GM06990 (cell line): Measurements from ENCODE around the gene HCFC1.
A peak's percentile ranks its signal among the peaks of the same experiment; 100 is the strongest.

Experiments
- DNase-seq: peaks from one replicate; pipeline ENCODE4 v3.0.0-alpha.2; 2011; ENCODE audit not compliant: insufficient read length; ENCODE audit errors: extremely low read depth
- H3K27me3 ChIP-seq: replicated peaks from 2 replicates; pipeline ENCODE4 v1.6.0; 2011; ENCODE audit warnings: low read length; ENCODE audit not compliant: control insufficient read depth, insufficient read depth
- H3K36me3 ChIP-seq: 2 replicates; pipeline ENCODE4 v1.5.1; 2011; ENCODE audit warnings: low read length; ENCODE audit not compliant: control insufficient read depth, insufficient read depth
- H3K4me3 ChIP-seq: replicated peaks from 2 replicates; pipeline ENCODE4 v1.5.1; 2011; ENCODE audit warnings: low read depth, mild to moderate bottlenecking, control low read depth, low read length
- CTCF ChIP-seq: IDR thresholded peaks from 2 replicates; pipeline ENCODE4 v1.5.1; 2011; ENCODE audit warnings: low read length, control low read depth, mild to moderate bottlenecking, inconsistent platforms; ENCODE audit not compliant: insufficient read depth, poor library complexity, severe bottlenecking

The HCFC1 gene

DNA sequence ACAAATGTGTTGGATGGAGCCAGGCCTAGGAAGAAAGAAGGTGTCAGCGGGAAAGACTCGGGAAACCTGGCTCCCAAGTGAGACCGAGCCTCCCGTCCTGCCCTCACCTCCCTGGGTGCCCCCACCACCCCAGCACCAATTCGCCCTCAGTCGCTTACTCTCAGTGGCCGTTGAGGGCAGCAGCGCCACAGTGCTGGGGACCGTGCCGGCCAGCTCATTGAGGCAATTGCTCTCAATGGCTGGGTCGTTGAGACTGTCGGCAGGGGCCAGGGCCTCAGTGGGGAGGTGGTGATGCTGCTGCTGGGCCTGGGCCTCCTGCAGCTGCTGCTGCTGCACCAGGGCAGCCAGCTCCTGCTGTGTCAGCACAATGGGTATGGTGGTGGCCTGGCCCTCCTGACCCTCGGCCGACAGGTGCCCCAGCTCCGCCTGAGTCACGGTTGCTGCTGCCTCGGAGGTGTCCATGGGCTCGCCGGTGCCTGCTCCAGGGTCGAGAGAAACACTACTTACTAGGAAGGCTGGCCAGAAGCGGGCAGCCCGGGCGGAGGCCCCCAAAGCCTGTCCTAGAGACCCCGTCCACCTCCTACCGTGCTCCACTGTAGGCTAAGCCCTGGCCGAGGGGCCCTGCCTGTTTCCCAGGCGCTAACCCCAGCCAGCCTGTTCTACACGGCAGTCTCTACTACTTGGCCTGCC, 19.8 kb downstream of the HCFC1 start:
- Histone ChIP-seq H3K4me3 (no peak overlapping the region), H3K27me3 (no peaks in the 10 kb centered on the region), H3K36me3 (peaks cover 40% of the 10 kb centered on the region)
- no peak for TF ChIP-seq CTCF
- DNase-seq: no peak

GRCh38 chrX:153950127-153950526, 21.5 kb downstream of the HCFC1 start:
- Histone ChIP-seq H3K27me3 (no peaks in the 10 kb centered on the region), H3K36me3 (peaks cover 29% of the 10 kb centered on the region), H3K4me3 (no peak overlapping the region)
- TF ChIP-seq CTCF: no peak
- no peak for DNase-seq

GRCh38 chrX:153948847-153949805, 22.5 kb downstream of the HCFC1 start:
- H3K4me3 ChIP-seq: no peak overlapping the region
- TF ChIP-seq CTCF: no peak
- peaks cover 26% of the 10 kb centered on the region for H3K36me3 ChIP-seq
- H3K27me3 ChIP-seq: no peaks in the 10 kb centered on the region
- DNase-seq: no peak

DNA sequence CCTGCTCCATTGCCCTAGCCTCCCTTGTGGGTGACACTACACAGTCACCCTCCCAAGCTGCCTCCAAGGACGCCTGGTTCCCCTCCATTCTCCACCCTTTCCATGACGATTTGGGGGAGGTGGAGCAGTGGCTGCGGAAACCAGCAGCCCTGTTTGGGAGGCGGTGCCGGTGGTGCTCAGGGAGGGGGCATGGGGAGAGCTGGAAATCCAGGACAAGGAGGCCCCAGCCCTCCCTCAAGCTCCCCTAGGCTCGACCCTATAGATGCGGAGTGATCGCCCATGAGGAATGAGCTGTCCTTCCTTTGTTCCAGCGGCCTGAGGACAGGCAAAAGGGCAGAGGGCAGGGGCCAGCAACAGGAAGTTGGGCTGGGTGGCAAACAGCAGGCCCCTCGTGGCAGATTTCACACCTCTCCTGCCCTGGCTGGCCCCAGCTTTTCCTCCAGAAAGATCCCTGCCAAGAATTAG, 23.6 kb downstream of the HCFC1 start:
- Histone ChIP-seq H3K36me3 (peaks cover 23% of the 10 kb centered on the region), H3K27me3 (no peaks in the 10 kb centered on the region), H3K4me3 (no peak overlapping the region)
- no peak for TF ChIP-seq CTCF
- no peak for DNase-seq

DNA sequence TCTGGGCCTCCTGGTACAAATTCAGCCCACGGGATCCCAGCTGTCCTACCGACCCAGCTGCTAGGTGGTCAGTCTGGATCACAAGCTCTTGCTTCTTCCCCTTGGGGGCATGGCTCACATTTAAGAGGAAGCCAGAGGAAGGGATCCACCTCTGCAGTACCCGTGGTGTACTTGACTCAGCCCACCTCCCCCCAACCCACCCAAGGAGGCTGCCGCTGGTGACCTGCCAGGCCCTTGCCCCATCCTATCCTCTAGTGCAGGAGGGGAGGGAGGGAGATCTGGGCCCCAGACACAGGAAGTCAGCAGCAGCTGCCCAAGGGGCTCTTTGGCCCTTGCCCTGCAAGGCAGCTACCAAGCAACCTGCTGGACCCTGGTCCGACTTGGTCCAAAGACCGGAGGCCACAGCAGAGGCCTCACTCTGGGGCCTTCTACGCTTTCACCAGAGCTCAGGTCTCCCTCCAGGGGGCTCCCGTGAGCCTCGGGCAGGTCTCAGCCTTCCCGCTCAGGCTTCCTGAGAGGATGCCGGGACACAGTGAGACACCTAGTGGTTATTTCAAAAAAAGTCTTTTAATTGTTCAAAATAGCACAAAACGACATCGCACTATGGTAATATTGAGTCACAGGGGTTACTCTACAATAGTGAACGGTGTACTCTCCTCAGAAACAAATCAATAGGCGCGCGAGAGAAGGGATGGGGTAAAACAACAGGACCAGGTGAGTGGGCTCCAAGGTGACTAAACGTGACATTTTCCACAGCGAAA, 24.4 kb downstream of the HCFC1 start:
- DNase-seq: peak; percentile 72
- Histone ChIP-seq H3K27me3 (no peaks in the 10 kb centered on the region), H3K36me3 (peaks cover 19% of the 10 kb centered on the region), H3K4me3 (no peak overlapping the region)
- peak; percentile 94 for TF ChIP-seq CTCF
